ENCODE data around the gene WWOX.
A peak's percentile ranks its signal among the peaks of the same experiment; 100 is the strongest.

WWOX gene

GRCh38 chr16:78505544-78506366 is 406.3 kb downstream of the WWOX start:
- Histone ChIP-seq H2AK5ac (ENCODE audit: low read length) (no peak overlapping the region), H4K5ac (ENCODE audit: low read length) (no peak overlapping the region), H3K27me3 (ENCODE audit: insufficient read depth, low read length, poor library complexity) (no peaks in the 10 kb centered on the region), H3K79me2 (ENCODE audit: control insufficient read depth, insufficient read depth, low read length) (no peaks in the 10 kb centered on the region), H3K36me3 (ENCODE audit: control insufficient read depth, insufficient read depth, low read length) (no peaks in the 10 kb centered on the region), H3K9ac (ENCODE audit: low read length) (no peak overlapping the region), H3K4me1 (ENCODE audit: control insufficient read depth, low read depth, low read length) (no peaks in the 10 kb centered on the region), H2BK120ac (ENCODE audit: low read depth, low read length) (no peak overlapping the region), H3K27ac (ENCODE audit: low read depth, low read length) (no peak overlapping the region), H3K56ac (ENCODE audit: low read length) (no peak overlapping the region), H3K23ac (ENCODE audit: low read length) (no peak overlapping the region), H2BK5ac (ENCODE audit: low read length) (no peak overlapping the region), H3K18ac (ENCODE audit: low read length) (no peak overlapping the region), H3K4me2 (ENCODE audit: low read length) (no peak overlapping the region), H3K4me3 (ENCODE audit: low read length) (no peak overlapping the region), H3K4ac (ENCODE audit: low read depth, low read length) (no peak overlapping the region), H3K79me1 (ENCODE audit: low read length) (no peaks in the 10 kb centered on the region), H4K8ac (ENCODE audit: low read depth, low read length) (no peak overlapping the region), H2BK15ac (replicated peaks; ENCODE audit: low read depth) (no peak overlapping the region)
- no CpG with 5 or more reads among the region's 23 CpGs for WGBS (ENCODE audit: extremely low coverage, insufficient coverage, low lambda C conversion rate)
- DNase-seq: peak; percentile 16

- H2BK15ac ChIP-seq (replicated peaks; ENCODE audit: low read depth): no peak overlapping the region
- no peak overlapping the region for H3K27ac ChIP-seq (ENCODE audit: low read depth, low read length)
- no peak overlapping the region for H3K23ac ChIP-seq (ENCODE audit: low read length)
- no peaks in the 10 kb centered on the region for H3K79me2 ChIP-seq (ENCODE audit: control insufficient read depth, insufficient read depth, low read length)
- no peak overlapping the region for H3K4me3 ChIP-seq (ENCODE audit: low read length)
- no peak for DNase-seq
- no peak overlapping the region for H2BK5ac ChIP-seq (ENCODE audit: low read length)
- no peak overlapping the region for H3K4me2 ChIP-seq (ENCODE audit: low read length)
- H4K8ac ChIP-seq (ENCODE audit: low read depth, low read length): no peak overlapping the region
- no peaks in the 10 kb centered on the region for H3K4me1 ChIP-seq (ENCODE audit: control insufficient read depth, low read depth, low read length)
- H3K9ac ChIP-seq (ENCODE audit: low read length): no peak overlapping the region
- H3K79me1 ChIP-seq (ENCODE audit: low read length): no peaks in the 10 kb centered on the region
- no peak overlapping the region for H2BK120ac ChIP-seq (ENCODE audit: low read depth, low read length)
- no peak overlapping the region for H3K56ac ChIP-seq (ENCODE audit: low read length)
- no peaks in the 10 kb centered on the region for H3K36me3 ChIP-seq (ENCODE audit: control insufficient read depth, insufficient read depth, low read length)
- no peaks in the 10 kb centered on the region for H3K27me3 ChIP-seq (ENCODE audit: insufficient read depth, low read length, poor library complexity)
- H4K5ac ChIP-seq (ENCODE audit: low read length): no peak overlapping the region
- no peak overlapping the region for H3K4ac ChIP-seq (ENCODE audit: low read depth, low read length)
- H2AK5ac ChIP-seq (ENCODE audit: low read length): no peak overlapping the region
- no CpG with 5 or more reads among the region's 11 CpGs for WGBS (ENCODE audit: extremely low coverage, insufficient coverage, low lambda C conversion rate)
- H3K18ac ChIP-seq (ENCODE audit: low read length): no peak overlapping the region
These were observed 407.1 kb downstream of the WWOX start for GRCh38 chr16:78506367-78507193.

- Histone ChIP-seq H4K5ac (ENCODE audit: low read length) (no peak overlapping the region), H2AK5ac (ENCODE audit: low read length) (no peak overlapping the region), H3K23ac (ENCODE audit: low read length) (no peak overlapping the region), H3K9ac (ENCODE audit: low read length) (no peak overlapping the region), H3K79me2 (ENCODE audit: control insufficient read depth, insufficient read depth, low read length) (no peaks in the 10 kb centered on the region), H3K4me3 (ENCODE audit: low read length) (no peak overlapping the region), H3K4me1 (ENCODE audit: control insufficient read depth, low read depth, low read length) (no peaks in the 10 kb centered on the region), H4K8ac (ENCODE audit: low read depth, low read length) (no peak overlapping the region), H3K18ac (ENCODE audit: low read length) (no peak overlapping the region), H3K27me3 (ENCODE audit: insufficient read depth, low read length, poor library complexity) (no peaks in the 10 kb centered on the region), H3K56ac (ENCODE audit: low read length) (no peak overlapping the region), H2BK15ac (replicated peaks; ENCODE audit: low read depth) (no peak overlapping the region), H3K4me2 (ENCODE audit: low read length) (no peak overlapping the region), H3K27ac (ENCODE audit: low read depth, low read length) (no peak overlapping the region), H3K4ac (ENCODE audit: low read depth, low read length) (no peak overlapping the region), H2BK5ac (ENCODE audit: low read length) (no peak overlapping the region), H3K79me1 (ENCODE audit: low read length) (no peaks in the 10 kb centered on the region), H3K36me3 (ENCODE audit: control insufficient read depth, insufficient read depth, low read length) (no peaks in the 10 kb centered on the region), H2BK120ac (ENCODE audit: low read depth, low read length) (no peak overlapping the region)
- DNase-seq: no peak
- WGBS (ENCODE audit: extremely low coverage, insufficient coverage, low lambda C conversion rate): no CpG with 5 or more reads among the region's 12 CpGs
These were observed 408.1 kb downstream of the WWOX start for GRCh38 chr16:78507576-78507975.

- Histone ChIP-seq H3K23ac (ENCODE audit: low read length) (no peak overlapping the region), H3K4me1 (ENCODE audit: control insufficient read depth, low read depth, low read length) (no peaks in the 10 kb centered on the region), H3K18ac (ENCODE audit: low read length) (no peak overlapping the region), H3K4me2 (ENCODE audit: low read length) (no peak overlapping the region), H3K36me3 (ENCODE audit: control insufficient read depth, insufficient read depth, low read length) (no peaks in the 10 kb centered on the region), H4K5ac (ENCODE audit: low read length) (no peak overlapping the region), H2BK15ac (replicated peaks; ENCODE audit: low read depth) (no peak overlapping the region), H3K79me1 (ENCODE audit: low read length) (no peaks in the 10 kb centered on the region), H3K79me2 (ENCODE audit: control insufficient read depth, insufficient read depth, low read length) (no peaks in the 10 kb centered on the region), H2AK5ac (ENCODE audit: low read length) (no peak overlapping the region), H4K8ac (ENCODE audit: low read depth, low read length) (no peak overlapping the region), H2BK120ac (ENCODE audit: low read depth, low read length) (no peak overlapping the region), H3K4ac (ENCODE audit: low read depth, low read length) (no peak overlapping the region), H3K4me3 (ENCODE audit: low read length) (no peak overlapping the region), H3K27me3 (ENCODE audit: insufficient read depth, low read length, poor library complexity) (no peaks in the 10 kb centered on the region), H3K27ac (ENCODE audit: low read depth, low read length) (no peak overlapping the region), H3K56ac (ENCODE audit: low read length) (no peak overlapping the region), H3K9ac (ENCODE audit: low read length) (no peak overlapping the region), H2BK5ac (ENCODE audit: low read length) (no peak overlapping the region)
- DNase-seq: no peak
- no CpG with 5 or more reads among the region's 7 CpGs for WGBS (ENCODE audit: extremely low coverage, insufficient coverage, low lambda C conversion rate)
These were observed 410.5 kb downstream of the WWOX start for GRCh38 chr16:78509965-78510364.

GRCh38 chr16:78510496-78510895 is 411.0 kb downstream of the WWOX start:
- no peaks in the 10 kb centered on the region for H3K79me1 ChIP-seq (ENCODE audit: low read length)
- no peak overlapping the region for H3K4ac ChIP-seq (ENCODE audit: low read depth, low read length)
- H2BK15ac ChIP-seq (replicated peaks; ENCODE audit: low read depth): no peak overlapping the region
- H2AK5ac ChIP-seq (ENCODE audit: low read length): no peak overlapping the region
- H3K27ac ChIP-seq (ENCODE audit: low read depth, low read length): no peak overlapping the region
- H3K4me2 ChIP-seq (ENCODE audit: low read length): no peak overlapping the region
- no peak overlapping the region for H3K9ac ChIP-seq (ENCODE audit: low read length)
- no peaks in the 10 kb centered on the region for H3K27me3 ChIP-seq (ENCODE audit: insufficient read depth, low read length, poor library complexity)
- no peak overlapping the region for H3K4me3 ChIP-seq (ENCODE audit: low read length)
- no peak overlapping the region for H3K18ac ChIP-seq (ENCODE audit: low read length)
- no peak for DNase-seq
- no peak overlapping the region for H3K56ac ChIP-seq (ENCODE audit: low read length)
- no peak overlapping the region for H4K5ac ChIP-seq (ENCODE audit: low read length)
- no peak overlapping the region for H2BK120ac ChIP-seq (ENCODE audit: low read depth, low read length)
- H4K8ac ChIP-seq (ENCODE audit: low read depth, low read length): no peak overlapping the region
- H3K23ac ChIP-seq (ENCODE audit: low read length): no peak overlapping the region
- no peaks in the 10 kb centered on the region for H3K79me2 ChIP-seq (ENCODE audit: control insufficient read depth, insufficient read depth, low read length)
- no peaks in the 10 kb centered on the region for H3K36me3 ChIP-seq (ENCODE audit: control insufficient read depth, insufficient read depth, low read length)
- no peak overlapping the region for H2BK5ac ChIP-seq (ENCODE audit: low read length)
- no peaks in the 10 kb centered on the region for H3K4me1 ChIP-seq (ENCODE audit: control insufficient read depth, low read depth, low read length)
- WGBS (ENCODE audit: extremely low coverage, insufficient coverage, low lambda C conversion rate): no CpG with 5 or more reads among the region's 4 CpGs

Measured in mesendoderm (in vitro differentiated cells).